ENCODE measurements around the gene IFT172. TPM values are rescaled to one million over a fixed set of nuclear protein-coding genes. Genes with fewer than 3 reads are reported as not detected.
"Not testable (repeated sequence)": the region's sequence is repeated elsewhere in the genome, so short reads cannot be mapped to it uniquely, and the experiment has no call there.

IFT172 gene
- total RNA-seq, 2 experiments from 2014 or later = 13.9 to 26.8 TPM

DNA sequence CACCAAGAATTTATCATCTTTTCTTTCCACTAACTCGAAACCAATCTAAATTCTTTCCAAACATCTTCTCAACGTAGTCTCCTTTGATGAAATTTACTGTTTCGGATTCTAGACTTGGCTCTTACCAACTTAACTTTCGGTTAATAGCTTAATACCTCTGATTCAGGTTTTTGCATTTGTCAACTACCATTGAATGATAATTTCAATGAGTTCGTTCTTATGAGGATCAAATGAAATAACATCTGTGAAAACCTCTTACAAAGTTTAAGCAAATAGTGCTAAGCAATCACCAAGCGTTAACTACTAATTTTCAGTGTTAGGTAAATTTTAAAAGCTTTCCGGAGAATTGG lies 61.7 kb downstream of the IFT172 start:
- BruUV-seq (replicated peaks) = TSS peak; percentile 92
- TF ChIP-seq EZH2phosphoT487 (IDR thresholded peaks at IDR 0.05; ENCODE audit: borderline replicate concordance, low read depth, low read length) = no peak
- no peak for TF ChIP-seq CTCF (conservative IDR thresholded peaks at IDR 0.05; ENCODE audit: low read length)
- peaks cover 4% of the 10 kb centered on the region; the same call in 1 of the 2 replicates for H3K36me3 ChIP-seq (ENCODE audit: insufficient read depth, low read length)
- H3K9me2 ChIP-seq (ENCODE audit: insufficient read depth, low read length) = no peaks in the 10 kb centered on the region
- H2AFZ ChIP-seq (ENCODE audit: low read length) = peak overlapping the region; percentile 61
- H3K27ac ChIP-seq (ENCODE audit: low read depth, low read length, poor library complexity, severe bottlenecking) = peak overlapping the region; percentile 76
- ChIA-PET CTCF (ENCODE audit: unreplicated experiment) (interaction anchor here (0.8 kb wide), 1 partner anchor 58 kb away, joined by 3 read pairs; the partner anchor contains the start of genes EIF2B4 and SNX17), POLR2A (interaction anchor here (0.8 to 2.8 kb wide), 5 partner anchors 18 to 236 kb away, joined by 3 to 24 read pairs (median 4); partner anchors contain the start of genes PPM1G, SLC4A1AP and SUPT7L)
- DNase-seq (ENCODE audit: low spot score) = no peak
- no peaks in the 10 kb centered on the region for H3K9me3 ChIP-seq (ENCODE audit: low read length)
- H3K4me1 ChIP-seq (ENCODE audit: insufficient read depth, low read length, poor library complexity, severe bottlenecking) = peaks cover 21% of the 10 kb centered on the region
- peak overlapping the region; percentile 86 for H3K4me3 ChIP-seq (ENCODE audit: low read depth, low read length, poor library complexity, severe bottlenecking)
- intact Hi-C loops (cut with micrococcal nuclease; ENCODE audit: unreplicated experiment) = loop anchor here (1.0 to 2.0 kb wide), 2 partner anchors 19 to 201 kb away; partner anchors contain the start of genes CCDC121, GPN1 and PPM1G
- H3K4me2 ChIP-seq (ENCODE audit: low read length) = peak overlapping the region; percentile 97
- peaks cover 35% of the 10 kb centered on the region for H3K79me2 ChIP-seq (ENCODE audit: insufficient read depth, low read depth, low read length)
- peaks cover 11% of the 10 kb centered on the region for H4K20me1 ChIP-seq (ENCODE audit: insufficient read depth, low read length)

DNA sequence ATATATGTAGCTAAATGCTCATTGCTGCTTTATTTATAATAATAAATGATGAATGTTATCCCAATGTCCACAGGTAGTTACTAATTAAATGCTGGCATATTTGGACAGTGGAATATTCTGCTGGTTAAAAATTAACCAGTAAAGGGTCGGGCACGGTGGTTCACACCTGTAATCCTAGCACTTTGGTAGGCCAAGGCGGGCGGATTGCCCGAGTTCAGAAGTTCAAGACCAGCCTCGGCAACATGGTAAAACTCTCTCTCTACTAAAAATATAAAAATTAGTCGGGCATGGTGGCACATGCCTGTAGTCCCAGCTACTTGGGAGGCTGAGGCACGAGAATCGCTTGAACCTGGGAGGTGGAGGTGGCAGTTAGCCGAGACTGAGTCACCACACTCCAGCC lies 64.5 kb downstream of the IFT172 start:
- DNase-seq (ENCODE audit: low spot score); BruUV-seq (replicated peaks); H2AFZ ChIP-seq (ENCODE audit: low read length); intact Hi-C loops (cut with micrococcal nuclease; ENCODE audit: unreplicated experiment); H3K4me2 ChIP-seq (ENCODE audit: low read length); H4K20me1 ChIP-seq (ENCODE audit: insufficient read depth, low read length); H3K9me3 ChIP-seq (ENCODE audit: low read length); H3K4me3 ChIP-seq (ENCODE audit: low read depth, low read length, poor library complexity, severe bottlenecking); H3K27ac ChIP-seq (ENCODE audit: low read depth, low read length, poor library complexity, severe bottlenecking); H3K36me3 ChIP-seq (ENCODE audit: insufficient read depth, low read length); H3K9me2 ChIP-seq (ENCODE audit: insufficient read depth, low read length); CTCF ChIA-PET (ENCODE audit: unreplicated experiment): not testable (repeated sequence)
- Histone ChIP-seq H3K79me2 (ENCODE audit: insufficient read depth, low read depth, low read length) (peaks cover 10% of the 10 kb centered on the region), H3K4me1 (ENCODE audit: insufficient read depth, low read length, poor library complexity, severe bottlenecking) (peaks cover 13% of the 10 kb centered on the region)
- POLR2A ChIA-PET = interaction anchor here (1.2 kb wide), 1 partner anchor 15 kb away, joined by 3 read pairs; the partner anchor contains the start of gene PPM1G

DNA sequence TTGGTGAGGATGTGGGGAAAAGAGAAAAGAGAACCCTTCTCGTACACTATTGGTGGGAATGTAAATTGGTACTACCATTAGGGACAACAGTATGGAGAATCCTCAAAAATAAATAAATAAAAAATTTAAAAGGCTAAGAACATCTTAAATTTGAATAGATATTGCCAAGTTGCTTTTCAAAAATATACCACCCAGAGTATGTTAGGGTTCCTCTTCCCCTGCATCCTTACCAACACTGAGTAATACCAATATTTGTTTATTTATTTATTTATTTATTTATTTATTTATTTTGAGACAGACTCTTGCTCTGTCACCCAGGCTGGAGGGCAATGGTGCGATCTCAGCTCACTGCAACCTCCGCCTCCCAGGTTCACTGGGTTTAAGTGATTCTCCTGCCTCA lies 66.6 kb downstream of the IFT172 start:
- no TSS peak for BruUV-seq (replicated peaks)
- no peak overlapping the region for H2AFZ ChIP-seq (ENCODE audit: low read length)
- DNase-seq (ENCODE audit: low spot score) = no peak
- no peaks in the 10 kb centered on the region for H3K9me2 ChIP-seq (ENCODE audit: insufficient read depth, low read length)
- no peaks in the 10 kb centered on the region for H3K79me2 ChIP-seq (ENCODE audit: insufficient read depth, low read depth, low read length)
- no peak overlapping the region for H3K27ac ChIP-seq (ENCODE audit: low read depth, low read length, poor library complexity, severe bottlenecking)
- H3K4me1 ChIP-seq (ENCODE audit: insufficient read depth, low read length, poor library complexity, severe bottlenecking) = peaks cover 7% of the 10 kb centered on the region
- no peaks in the 10 kb centered on the region for H4K20me1 ChIP-seq (ENCODE audit: insufficient read depth, low read length)
- CTCF ChIA-PET (ENCODE audit: unreplicated experiment) = no interaction called here
- no peaks in the 10 kb centered on the region for H3K9me3 ChIP-seq (ENCODE audit: low read length)
- H3K36me3 ChIP-seq (ENCODE audit: insufficient read depth, low read length) = no peaks in the 10 kb centered on the region
- H3K4me2 ChIP-seq (ENCODE audit: low read length) = no peak overlapping the region
- TF ChIP-seq EZH2phosphoT487 (IDR thresholded peaks at IDR 0.05; ENCODE audit: borderline replicate concordance, low read depth, low read length) (no peak), CTCF (conservative IDR thresholded peaks at IDR 0.05; ENCODE audit: low read length) (no peak)
- POLR2A ChIA-PET = no interaction called here
- intact Hi-C loops (cut with micrococcal nuclease; ENCODE audit: unreplicated experiment) = no loop called here
- no peak overlapping the region for H3K4me3 ChIP-seq (ENCODE audit: low read depth, low read length, poor library complexity, severe bottlenecking)

Data from OCI-LY7 (cell line).